ENCODE data around the gene BCAS3.

DNA sequence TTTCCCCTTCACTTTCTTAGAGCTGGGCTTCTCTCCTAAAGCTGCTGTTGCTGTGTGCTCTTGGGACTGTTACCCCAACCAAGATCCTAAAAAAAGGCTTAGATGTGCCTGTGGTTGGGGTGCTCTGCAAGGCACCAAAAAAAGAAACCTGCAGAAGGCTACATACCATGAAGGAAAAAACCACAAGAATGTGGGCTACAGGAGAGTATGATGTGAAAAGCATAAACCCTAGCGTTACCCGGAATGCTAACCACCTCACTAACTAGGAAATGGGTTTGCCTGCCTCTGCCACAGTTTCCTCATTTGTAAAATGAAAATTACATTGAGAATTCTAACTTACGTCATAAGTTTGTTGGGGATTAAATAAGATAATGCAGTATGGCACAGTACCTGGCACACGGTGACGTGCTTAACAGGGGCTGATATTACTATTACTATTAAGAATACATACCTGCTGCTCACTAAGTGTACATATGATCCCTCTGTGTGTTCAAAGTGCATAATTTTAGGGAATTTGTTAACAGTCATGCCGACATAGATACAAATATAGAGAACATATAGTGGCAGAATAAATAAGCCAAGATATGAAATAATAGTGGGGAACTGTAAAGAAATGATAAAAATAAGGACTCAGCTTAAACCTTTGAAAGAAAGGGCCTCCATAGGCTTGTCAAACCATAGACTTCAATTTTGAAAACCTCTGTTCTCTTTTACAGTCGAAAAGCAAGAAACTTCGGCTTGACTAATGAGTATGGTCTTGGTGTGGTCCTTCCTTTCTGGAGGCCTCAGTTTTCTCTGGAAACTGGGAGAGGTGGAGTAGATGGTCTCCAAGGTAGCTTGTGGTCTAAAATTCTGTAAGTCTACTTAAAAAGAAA lies 544.2 kb downstream of the BCAS3 start:
- TF ChIP-seq, protein P1, sequence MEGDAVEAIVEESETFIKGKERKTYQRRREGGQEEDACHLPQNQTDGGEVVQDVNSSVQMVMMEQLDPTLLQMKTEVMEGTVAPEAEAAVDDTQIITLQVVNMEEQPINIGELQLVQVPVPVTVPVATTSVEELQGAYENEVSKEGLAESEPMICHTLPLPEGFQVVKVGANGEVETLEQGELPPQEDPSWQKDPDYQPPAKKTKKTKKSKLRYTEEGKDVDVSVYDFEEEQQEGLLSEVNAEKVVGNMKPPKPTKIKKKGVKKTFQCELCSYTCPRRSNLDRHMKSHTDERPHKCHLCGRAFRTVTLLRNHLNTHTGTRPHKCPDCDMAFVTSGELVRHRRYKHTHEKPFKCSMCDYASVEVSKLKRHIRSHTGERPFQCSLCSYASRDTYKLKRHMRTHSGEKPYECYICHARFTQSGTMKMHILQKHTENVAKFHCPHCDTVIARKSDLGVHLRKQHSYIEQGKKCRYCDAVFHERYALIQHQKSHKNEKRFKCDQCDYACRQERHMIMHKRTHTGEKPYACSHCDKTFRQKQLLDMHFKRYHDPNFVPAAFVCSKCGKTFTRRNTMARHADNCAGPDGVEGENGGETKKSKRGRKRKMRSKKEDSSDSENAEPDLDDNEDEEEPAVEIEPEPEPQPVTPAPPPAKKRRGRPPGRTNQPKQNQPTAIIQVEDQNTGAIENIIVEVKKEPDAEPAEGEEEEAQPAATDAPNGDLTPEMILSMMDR (IDR thresholded peaks at IDR 0.05) = no peak
- TF ChIP-seq POLR2A (IDR thresholded peaks at IDR 0.05) = no peak
